RPMI7951 (cell line): Measurements from ENCODE around the gene CBARP. TPM values are rescaled to one million over a fixed set of nuclear protein-coding genes. Genes with fewer than 3 reads are reported as not detected.

ENCODE experiments used
- DNase-seq: peaks from one replicate; pipeline ENCODE4 v3.0.0-alpha.2; 2012; ENCODE audit warnings: low read depth
- total RNA-seq: library from RNA; depleted of rRNA; stranded (reverse); fragments of >200 nt; shearing (Covaris generic); gene quantifications from 2 replicates; pipeline ENCODE4 v1.2.3, GENCODE V29; 2014; rRNA removed

Gene CBARP, protein sequence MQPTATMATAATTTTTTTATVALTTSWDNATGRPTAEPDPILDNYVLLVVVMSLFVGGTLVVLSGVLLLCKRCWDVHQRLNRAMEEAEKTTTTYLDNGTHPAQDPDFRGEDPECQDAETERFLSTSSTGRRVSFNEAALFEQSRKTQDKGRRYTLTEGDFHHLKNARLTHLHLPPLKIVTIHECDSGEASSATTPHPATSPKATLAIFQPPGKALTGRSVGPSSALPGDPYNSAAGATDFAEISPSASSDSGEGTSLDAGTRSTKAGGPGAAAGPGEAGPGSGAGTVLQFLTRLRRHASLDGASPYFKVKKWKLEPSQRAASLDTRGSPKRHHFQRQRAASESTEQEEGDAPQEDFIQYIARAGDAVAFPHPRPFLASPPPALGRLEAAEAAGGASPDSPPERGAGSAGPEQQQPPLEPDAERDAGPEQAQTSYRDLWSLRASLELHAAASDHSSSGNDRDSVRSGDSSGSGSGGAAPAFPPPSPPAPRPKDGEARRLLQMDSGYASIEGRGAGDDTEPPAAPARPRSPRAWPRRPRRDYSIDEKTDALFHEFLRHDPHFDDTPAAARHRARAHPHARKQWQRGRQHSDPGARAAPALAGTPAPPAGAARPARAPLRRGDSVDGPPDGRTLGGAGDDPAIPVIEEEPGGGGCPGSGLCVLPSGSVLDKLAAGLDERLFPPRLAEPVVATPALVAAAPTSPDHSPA
- total RNA-seq = 0.48 and 0.88 TPM in 2 replicates

DNA sequence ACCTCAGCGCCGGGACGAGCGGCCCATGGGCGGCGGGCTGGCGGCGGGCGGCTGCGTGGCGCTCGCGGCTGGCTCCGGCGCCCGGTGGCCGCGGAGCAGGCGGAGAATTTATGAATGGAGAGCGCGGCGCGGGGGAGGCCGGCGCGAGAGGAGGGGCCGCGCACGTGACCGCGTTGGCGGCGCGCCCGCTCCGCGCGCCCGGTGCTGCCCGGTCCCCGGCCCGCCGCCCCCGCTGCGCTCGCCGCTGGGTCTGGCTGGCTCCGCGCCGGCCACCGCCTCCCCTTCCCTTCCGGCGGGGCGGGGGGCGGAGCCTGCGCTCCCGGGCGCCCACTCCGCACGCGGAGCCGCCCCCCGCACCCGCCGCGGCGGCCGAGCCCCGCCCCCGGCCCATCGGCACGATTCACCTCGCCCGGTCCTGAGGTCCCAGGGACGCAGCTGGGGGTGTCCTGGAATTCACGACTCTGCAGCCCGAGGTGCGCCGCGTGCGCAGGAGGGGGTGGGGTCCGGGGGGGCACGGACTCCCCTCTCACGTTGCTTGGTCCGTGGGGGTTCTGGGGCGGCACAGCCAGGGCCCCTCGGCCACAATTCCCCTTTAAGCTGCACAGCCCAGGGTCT is at the start of gene CBARP:
Gene CBARP, minus strand, starts transcription at position 252 of the 615 bp plus-strand sequence. CDS start 1,905 bp downstream, outside the sequence.
- DNase-seq = no peak

DNA sequence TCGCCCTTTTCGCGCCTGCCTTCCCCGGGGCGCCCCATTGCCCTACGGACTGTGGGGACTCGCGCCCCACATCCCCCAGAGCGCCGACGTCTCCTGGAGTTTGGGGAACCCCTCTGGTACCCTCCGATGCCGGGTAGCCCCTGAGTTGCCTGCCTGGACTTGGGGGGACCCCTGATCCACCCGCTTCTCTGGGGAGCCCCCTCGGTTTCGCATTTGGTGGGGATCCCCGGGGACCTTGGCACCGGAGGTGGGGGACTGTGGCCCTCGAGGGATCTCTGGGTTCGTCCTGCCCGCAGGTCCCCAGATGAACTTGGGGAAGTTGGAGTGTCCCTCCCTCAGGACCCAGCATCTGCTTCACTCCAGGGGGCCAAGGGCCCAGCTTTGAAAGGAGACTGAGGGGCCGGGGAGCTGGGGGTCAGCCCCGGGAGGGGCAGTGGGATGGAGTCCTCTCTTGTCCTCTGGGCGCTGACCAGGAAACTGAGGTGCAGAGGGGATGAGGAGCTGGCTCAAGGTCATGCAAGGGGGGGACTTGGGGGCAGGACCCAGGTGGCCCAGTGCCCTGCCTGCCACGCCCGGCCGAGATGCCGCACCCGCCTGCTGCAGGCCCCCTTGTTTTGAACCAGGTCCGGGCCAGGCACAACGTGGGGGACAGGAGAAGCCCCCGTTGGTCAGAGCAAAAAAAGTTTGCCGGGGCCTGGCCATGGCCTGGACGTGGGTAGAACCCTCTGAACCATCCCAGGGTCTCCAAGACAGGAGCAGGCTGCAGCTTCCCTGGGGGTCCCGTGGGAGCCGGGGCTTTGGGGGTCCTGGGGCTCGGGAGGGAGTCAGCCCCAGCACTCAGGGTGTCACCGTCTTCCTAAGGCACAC is 48.9 kb upstream of the CBARP start:
- DNase-seq = no peak

DNA sequence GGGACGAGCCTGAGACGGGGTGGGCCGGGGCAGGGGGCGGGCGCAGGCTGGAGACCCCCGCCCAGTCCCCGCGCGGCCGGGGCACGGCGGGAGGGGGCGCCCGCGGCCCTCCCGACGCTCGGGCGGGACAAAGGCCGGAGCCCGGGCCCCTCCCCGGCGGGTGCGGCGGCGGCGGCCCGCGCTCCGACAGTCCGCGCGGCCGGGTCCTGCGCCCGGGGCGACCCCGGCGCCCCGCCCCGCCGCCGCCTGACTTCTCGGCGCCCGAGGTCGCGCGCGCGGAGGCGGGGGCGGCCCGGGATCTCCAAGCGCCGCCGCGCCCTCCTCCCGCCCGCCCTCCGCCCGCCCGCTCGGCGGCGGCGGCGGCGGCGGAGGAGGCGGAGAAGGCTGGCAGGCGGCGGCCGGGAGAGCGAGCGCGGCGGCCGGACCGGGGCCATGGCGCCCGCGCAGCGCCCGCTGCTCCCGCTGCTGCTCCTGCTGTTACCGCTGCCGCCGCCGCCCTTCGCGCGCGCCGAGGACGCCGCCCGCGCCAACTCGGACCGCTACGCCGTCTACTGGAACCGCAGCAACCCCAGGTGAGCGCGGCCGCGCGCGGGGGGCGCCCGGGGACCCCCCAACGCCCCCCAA is 48.0 kb upstream of the CBARP start, which contains the start of gene EFNA2:
Gene EFNA2, plus strand, starts transcription at position 137 of the 624 bp plus-strand sequence. Its CDS starts 296 bp downstream, at position 433.
- no peak for DNase-seq

DNA sequence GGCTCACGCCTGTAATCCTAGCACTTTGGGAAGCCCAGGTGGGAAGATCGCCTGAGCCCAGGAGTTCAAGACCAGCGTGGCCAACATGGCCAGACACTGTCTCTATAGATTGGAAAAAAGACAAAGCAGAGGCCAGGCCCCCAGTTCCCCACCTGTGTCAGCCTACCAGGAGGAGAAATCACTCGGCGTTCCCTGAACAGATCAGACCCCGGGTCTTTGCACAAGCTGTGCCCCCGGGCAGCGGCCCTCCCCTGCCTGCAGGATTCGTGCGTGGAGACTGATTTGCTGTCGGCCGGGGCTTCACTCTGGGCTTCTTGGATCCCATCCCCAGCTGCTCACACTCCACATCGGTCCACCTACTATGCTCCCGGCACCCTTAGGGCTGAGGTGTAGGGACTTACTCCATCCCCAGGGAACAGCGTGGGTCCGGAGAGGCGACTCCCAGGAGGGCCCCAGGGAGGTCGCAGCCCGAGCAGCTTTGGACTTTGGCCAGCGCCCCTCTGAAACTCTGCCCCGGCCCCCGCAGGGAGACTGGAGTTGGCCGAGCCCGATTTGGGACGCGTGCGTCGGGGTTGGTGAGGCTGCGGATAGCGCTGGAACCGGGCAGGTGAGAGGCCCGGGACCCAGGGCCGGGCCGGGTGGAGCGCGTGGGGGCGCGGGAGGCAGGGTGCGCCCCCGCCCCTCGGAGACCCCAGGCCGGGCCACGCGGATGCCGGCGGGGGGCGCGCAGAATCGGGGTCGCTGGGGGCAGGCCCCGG is 47.4 kb upstream of the CBARP start:
- no peak for DNase-seq

DNA sequence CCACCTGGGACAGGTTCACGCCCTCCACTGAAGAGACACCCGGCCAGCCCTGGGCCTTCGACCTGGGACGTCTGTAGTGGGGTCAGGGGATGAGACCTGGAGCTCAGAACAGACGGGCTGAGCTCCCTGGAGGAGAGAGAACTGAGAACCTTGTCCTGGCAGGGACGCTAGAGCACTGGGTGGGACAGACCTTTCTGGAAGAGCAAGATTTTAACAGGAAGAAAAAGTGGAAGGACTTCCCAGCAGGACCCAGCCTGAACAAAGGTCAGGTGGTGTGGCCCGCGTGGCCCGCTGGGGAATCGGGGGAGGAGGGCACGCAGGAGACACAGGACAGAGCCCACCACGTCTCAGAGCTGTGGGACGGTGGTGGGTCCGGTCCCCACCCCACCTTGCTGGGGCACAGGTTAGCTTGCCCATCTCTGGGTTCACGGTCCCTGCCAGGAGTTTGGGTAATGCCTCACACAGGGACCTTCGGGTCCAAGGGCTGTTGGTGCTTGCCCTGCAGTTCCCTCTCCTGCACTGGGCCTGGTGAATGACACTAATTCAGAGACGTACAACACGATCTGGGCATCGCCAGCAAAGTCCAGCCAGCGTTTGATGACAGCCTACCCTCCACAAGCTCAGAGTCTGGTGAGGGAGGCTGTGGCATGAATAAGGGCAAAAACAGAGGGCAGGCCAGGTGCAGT is 46.6 kb upstream of the CBARP start:
- no peak for DNase-seq

DNA sequence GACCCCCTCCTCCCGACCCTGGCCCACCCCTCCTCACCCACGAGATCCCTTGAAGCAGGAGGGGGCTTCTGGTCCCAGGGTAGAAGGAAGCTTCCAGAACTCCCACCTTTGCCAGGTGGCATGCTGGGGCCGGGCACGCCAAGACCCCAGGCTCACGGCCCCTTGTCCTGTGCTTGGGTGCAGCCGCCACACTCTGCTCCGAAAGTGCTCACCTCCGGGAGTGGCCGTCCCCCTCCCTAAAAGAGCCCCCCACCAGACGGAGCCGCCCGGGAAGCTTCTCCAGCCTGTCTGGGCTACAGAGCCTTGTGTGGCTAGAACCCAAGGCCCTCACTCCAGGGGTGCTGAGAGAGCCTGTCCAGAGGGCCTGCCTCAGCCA is 46.1 kb upstream of the CBARP start:
- no peak for DNase-seq

DNA sequence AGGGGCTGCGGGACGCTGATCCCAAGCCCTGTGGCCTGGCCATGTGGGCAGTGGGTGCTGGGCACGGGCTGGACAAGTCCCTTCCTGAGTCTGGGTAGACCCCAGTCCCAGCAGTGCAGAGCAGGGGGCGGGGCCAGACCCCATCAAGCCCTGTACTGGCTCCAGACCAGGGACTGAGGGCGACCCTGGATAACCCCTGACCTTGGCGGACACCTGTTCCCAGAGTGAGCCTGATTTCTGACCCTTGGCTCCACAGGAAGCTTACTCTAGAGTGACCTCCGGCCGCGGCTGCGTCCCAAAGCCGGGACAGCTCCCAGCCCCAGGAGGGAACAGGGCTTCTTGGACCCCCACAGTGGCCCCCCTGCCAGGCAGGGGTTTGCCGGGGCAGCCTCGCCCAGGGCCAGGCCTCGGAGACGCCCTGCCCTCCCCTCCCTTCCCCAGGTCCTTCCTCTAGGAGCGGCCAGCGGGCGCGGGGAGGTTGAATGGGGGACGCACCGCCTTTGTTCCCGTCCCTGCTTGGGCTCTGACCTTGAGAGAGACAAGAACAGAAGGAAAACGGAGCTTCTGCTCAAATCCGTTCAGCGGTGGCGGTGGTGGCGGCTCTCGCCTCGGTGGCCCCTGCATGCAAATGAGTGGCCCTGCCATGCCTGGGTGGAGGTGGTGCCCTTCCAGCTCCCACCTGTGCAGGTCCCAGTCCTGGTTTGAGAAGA is 45.6 kb upstream of the CBARP start:
- no peak for DNase-seq

DNA sequence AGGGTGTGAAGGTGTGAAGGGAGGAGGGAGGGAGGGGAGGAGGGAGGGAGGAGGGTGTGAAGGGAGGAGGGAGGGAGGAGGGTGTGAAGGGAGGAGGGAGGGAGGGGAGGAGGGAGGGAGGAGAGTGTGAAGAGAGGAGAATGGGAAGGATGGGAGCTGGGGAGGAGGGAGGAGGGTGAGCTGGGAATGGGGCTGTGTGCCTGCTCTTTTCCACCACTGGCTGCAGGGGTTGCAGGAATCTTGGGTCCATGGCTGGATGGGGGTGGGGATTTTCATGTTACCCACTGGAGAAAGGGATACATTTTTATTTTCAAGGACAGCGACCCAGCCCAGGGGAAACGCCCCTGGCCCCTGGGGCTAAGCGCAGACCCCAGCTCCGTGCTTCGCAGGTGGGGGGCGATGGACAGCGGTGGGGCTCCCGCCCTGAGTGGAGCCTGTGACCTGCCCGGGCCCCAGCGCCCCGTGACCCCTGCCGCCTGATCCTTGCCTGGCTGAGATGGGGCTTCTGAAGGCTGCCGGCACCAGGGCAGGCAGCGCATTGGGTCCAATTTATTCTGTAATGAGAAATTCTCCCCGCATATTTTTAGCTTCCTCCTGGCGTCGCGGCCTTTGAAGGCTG is 44.9 kb upstream of the CBARP start:
- no peak for DNase-seq

DNA sequence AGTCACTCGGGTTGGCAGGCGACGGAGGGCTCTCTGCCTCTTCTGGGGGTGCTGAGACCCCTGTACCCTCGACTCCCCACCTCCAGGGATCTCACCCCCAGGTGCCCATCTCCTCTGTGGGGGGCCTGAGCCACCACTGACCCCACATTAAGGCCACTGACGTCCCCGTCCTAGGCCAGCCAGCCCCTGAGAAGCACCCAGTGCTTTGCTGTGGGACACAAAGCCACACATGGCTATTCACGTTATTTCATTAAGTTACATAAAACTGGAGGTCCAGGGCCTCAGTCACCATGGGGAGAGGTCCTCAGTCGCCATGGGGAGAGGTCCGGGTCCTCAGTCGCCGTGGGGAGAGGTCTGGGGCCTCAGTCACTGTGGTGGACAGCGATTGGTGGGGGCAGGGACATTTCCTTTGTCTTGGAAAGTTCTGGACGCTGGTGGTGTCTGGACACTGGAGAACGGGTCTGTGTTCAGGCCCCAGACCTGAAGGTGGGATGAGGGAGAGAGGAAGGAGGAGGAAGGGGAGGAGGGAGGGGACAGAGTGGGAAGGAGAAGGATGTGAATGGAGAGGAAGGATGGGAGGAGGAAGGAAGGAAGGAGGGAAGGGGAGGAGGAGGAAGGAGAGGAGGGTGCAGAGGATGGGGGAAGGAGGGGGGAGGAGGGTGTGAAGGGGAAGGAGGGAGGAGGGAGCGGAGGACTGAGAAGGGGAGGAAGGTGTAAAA is 43.9 kb upstream of the CBARP start:
- no peak for DNase-seq

DNA sequence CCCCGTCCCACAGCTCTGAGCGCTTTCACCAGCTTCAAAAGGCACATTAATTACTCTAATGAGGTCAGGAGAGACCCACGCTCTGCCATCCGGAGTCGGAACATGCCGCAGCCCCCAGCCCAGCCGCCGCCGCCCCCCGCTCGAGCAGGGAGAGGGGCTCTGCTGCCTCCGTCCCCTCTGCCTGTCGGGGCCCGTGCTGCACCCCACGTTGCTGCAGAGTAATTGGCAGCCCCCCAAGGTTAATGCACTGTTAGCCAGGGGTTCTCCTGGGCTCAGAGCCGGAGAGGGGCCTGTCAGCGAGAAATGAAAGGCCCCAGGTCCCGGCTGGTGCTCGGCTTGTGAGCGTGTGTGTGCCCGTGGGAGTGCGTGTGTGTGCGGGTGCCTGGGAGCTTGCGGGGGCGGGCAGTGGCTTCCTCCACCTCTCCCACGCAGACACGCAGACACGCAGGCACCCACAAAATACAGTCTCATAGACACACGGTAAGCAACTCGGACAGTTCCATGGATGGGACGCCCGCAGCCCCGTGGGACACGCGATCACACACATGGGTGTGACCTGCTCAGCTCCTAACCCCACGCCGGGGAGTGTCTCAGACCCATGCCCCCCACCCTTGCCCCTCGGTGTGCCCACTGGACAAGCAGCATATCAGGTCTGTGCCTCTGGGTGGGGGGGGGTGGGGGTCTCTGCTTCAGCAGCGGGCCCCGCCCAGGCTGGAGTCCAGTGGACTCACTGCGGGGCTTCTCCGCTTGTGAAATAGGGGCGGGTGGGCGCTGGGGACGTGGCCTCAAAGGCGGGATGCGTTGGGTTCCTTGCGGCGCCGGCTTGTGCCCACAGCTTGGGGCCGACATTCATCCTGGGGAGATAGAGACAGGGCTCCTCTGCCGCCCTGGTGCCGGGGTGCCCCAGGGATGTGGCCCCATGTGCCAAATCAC is 43.1 kb upstream of the CBARP start:
- DNase-seq = no peak

DNA sequence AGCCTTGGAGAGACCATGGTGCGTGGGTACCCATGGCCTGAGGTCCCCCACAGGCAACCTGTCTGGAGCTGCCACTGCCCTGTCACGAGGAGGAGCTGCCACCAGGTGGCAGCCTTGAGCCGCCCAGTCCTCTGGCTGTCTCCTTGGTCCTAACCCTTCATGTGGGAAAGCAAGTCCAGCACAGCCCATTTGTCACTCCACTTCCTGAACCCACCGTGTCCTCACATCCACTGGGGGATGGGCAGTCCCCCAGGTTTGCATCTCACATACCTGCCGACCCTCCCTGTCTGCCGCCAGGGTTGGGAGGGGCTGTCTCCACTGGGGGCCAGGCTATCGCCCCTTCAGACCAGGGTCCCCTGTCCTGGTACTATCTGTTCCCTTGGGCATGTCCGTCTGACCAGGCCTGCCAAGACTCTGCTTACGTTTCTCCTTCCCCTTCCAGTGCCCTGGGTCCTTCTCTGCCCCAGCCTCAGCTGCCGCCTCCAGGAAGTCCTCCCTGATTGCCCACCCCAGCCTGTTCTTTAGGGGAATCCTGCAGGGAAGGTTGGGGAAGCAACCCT is 42.1 kb upstream of the CBARP start:
- peak; percentile 76 for DNase-seq

DNA sequence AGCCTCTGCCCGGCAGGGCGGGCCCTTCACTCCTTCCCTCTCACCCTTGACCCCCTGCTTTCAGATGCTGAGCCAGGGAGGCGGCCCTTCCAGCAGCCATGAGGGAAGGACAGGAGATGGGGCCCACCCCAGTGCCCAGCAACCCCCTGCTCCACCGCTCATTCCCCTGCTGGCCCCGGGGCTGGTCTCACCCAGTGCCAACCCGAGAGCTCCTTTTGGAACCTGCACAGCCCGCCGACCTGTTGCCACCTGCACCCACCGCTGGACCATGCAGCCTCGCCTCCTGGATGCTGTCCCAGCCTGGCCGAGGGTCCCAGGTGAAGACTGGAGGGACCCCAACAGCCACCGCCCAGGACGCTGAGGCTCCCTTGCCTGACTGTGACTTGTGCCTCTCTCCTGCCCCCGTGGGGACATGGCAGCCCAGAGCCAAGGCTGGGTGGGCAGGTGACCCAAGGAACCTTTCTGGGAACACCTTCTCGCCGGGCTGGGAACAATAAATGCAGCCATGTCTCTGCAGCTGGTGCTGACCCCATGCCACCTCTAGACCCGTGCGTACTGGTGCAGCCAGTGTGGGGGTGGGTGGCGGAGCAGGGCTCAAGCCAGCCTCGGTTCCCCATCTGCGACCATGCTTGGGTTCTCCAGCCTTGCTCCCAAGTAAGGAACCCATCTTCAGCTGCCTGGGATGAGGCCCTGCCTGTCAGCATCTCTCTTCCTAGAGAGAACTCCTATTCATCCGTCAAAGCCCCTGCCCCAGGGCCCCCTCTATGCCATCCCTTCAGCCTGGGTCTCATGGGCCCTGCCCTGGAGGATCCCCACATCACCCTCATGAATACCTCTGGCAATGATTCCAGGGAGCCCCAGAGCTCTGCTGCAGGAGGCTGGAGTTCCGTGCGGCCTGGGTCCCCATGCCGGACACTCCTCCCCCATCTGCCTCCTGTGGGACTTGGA is 41.2 kb upstream of the CBARP start:
- no peak for DNase-seq

DNA sequence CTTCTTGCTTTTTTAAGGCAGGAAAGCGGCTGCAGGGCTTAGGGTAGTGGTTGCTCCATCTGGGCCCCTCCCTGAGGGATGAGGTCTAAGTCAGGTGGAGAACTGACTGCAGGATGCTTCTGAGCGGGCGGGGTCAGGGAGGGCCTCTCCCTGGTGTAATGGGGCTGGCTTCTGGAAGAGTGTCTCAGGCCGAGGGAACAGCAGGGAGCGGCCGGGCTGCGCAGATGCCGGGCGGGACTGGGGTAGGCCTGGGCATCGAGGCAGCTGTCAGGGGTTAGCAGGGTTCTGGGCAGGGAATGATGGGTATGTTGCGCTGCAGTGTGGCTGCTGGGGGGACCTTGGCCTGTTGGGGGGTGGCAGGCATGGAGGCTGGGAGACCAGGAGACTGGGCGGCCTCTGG is 40.3 kb upstream of the CBARP start:
- no peak for DNase-seq

DNA sequence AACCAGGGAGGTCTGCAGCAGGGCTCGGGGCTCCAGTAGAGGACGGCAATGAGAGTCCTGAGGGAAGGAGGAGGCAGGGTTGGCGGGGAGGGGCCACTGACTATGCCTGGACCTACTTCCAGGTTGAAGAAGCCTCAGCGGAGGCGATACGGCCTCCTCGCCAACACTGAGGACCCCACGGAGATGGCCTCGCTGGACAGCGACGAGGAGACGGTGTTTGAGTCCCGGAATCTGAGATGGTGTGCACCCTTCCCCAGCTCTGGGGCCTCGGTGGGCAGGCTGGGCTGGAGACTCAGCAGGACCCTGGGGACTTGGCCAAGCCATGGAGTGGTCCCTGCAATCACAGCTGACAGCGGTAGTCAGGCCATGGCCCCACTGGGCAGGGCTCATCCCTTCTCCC is 39.3 kb upstream of the CBARP start:
- DNase-seq = no peak

DNA sequence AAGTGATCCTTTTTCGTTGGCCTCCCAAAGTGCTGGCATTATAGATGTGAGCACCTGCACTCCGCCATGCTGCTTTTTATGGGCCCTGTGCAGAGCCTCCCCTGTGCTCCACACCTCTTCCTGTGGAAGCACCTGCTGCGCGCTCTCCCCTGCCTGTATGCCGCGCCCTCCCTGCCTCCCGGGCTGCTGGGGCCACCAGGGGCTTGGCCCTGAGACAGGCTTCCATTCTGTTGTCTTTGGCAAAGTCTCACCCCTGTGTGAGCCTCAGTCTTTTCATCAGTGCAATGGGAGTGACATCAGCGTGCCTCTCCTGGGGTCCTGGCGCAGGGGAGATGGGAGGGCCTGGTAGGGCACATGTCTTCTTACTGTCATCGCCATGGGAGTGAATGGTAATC is 38.8 kb upstream of the CBARP start:
- no peak for DNase-seq
